Right lobe of liver (tissue), 4 donors: ENCODE measurements around the gene AJAP1.

Experiments
- POLR2A ChIP-seq: fragments of 450-650 bp; IDR thresholded peaks from one replicate; pipeline ENCODE4 v1.6.1; 2017; ENCODE audit warnings: antibody characterized with exemption, mild to moderate bottlenecking
- TF ChIP-seq, protein P1 (sequence below), 4 donors: fragments of 200-600 bp in 3 of 4; fragments of 450-650 bp in 1 of 4; IDR thresholded peaks; one replicate each; pipeline versions ENCODE4 v1.5.1 to v1.8.0; 2016 to 2022; ENCODE audit warnings: antibody characterized with exemption in 4 of 4, mild to moderate bottlenecking in 2 of 4
- donor health status: DM: no; HTN: no; CAD: no.
- donor health status: DM: no; HTN: no; CAD: no.
- donor health status: DM: no; HTN: yes; CAD: no.

DNA sequence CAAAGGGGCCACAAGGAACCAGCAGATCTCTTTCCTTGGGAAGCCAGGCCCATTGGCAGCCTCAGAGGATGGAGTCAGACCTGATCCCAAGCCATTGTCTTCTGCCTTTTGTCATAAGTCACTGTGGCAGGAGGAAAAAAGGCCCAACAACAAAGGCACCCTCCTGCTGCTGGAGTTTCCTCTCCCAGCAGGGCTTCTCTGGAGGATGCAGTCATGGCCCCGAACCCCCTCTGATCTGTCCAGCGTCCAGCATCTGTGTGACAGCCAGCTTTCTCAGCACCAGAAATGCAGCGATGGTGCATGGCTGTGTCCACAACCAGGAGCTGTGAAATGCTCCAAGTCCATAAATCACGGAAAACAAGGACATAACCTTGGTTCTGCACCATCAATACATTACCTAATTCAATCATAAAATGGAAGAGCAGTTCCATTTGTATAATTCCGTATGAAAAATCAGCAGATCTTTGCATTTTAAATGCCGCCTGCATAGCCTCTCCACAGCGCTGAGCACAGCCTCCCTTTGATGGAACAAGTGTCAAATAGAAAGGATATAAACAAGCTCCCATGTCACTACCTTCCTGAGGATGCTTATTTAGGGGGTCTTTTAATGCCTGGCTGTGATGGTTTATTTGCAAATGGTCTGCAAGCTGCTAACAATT lies 30.6 kb downstream of the AJAP1 start:
- TF ChIP-seq, protein P1, sequence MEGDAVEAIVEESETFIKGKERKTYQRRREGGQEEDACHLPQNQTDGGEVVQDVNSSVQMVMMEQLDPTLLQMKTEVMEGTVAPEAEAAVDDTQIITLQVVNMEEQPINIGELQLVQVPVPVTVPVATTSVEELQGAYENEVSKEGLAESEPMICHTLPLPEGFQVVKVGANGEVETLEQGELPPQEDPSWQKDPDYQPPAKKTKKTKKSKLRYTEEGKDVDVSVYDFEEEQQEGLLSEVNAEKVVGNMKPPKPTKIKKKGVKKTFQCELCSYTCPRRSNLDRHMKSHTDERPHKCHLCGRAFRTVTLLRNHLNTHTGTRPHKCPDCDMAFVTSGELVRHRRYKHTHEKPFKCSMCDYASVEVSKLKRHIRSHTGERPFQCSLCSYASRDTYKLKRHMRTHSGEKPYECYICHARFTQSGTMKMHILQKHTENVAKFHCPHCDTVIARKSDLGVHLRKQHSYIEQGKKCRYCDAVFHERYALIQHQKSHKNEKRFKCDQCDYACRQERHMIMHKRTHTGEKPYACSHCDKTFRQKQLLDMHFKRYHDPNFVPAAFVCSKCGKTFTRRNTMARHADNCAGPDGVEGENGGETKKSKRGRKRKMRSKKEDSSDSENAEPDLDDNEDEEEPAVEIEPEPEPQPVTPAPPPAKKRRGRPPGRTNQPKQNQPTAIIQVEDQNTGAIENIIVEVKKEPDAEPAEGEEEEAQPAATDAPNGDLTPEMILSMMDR (IDR thresholded peaks at IDR 0.05), result no peak
- no peak for TF ChIP-seq POLR2A
